Uterus (tissue), 2 donors: ENCODE measurements around the gene MYOZ3.

Source experiments
- CTCF ChIP-seq, 4 experiments: fragments of 200-600 bp in 2 of 4; fragments of 450-650 bp in 2 of 4; sonication (generic) in 2 of 4; IDR thresholded peaks; one replicate each; pipeline ENCODE4 v1.5.1; 2016 to 2019; ENCODE audit warnings: antibody characterized with exemption in 4 of 4, mild to moderate bottlenecking in 2 of 4, moderate library complexity in 1 of 4
- POLR2A ChIP-seq, 2 donors: fragments of 450-650 bp; IDR thresholded peaks; one replicate each; pipeline ENCODE4 v1.6.1; 2016; ENCODE audit warnings: antibody characterized with exemption in 2 of 2, mild to moderate bottlenecking in 1 of 2, moderate library complexity in 1 of 2

- no peak for TF ChIP-seq CTCF (IDR thresholded peaks at IDR 0.05)
- TF ChIP-seq POLR2A (IDR thresholded peaks at IDR 0.05), result no peak
Observed at GRCh38 chr5:150670275-150670947, 9.4 kb downstream of the MYOZ3 start.
